22Rv1 (cell line): ENCODE data around the gene C4orf50.

ENCODE experiments used
- H3K27ac ChIP-seq: fragments of 450-650 bp; 2 replicates; pipeline ENCODE4 v1.5.1; 2017
- ZFX ChIP-seq: fragments of 450-650 bp; IDR thresholded peaks from 2 replicates; pipeline ENCODE4 v1.6.1; 2017; ENCODE audit warnings: antibody characterized with exemption, borderline replicate concordance
- TF ChIP-seq, protein P1 (sequence below): fragments of 450-650 bp; IDR thresholded peaks from 2 replicates; pipeline ENCODE4 v1.5.1; 2017; ENCODE audit warnings: mild to moderate bottlenecking

Gene C4orf50

DNA sequence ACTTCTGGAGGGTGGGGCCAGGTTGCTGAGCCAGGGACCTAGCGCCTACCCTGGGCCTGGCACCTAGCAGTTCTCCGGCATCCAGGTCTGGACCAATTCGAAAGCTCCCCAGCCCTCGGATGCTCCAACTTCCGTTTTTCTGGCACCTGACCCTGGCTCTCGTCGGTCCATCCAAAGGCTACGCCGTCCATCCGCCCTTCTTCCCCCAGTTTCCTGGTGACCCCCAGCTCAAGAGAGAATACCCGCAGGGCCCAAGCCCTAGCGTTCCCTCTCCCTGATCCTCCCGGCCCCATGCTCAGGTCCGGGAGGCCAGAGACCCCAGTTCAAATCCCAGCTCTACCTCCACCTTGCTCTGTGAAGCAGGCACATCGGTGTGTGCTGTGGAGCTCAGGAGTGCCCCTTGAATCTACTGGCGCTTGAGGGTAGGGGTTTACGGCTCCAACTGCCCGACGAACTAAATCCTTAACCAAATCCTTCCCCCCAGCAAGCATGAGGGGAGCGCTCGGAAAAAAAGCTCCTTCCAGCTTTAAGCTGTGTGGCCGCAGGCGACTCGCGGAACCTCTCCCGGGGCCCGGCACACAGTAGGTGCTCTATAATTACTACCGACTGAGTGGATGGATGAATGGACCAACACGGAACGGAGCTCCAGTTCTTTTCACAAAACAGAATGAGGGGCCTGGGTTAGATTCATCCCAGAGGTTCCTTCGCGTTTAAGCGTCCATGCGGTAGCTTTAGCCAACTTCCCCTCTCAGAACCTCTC is 126.5 kb downstream of the C4orf50 start:
- H3K27ac ChIP-seq, result no peak overlapping the region
- TF ChIP-seq ZFX, result no peak
- TF ChIP-seq, protein P1, sequence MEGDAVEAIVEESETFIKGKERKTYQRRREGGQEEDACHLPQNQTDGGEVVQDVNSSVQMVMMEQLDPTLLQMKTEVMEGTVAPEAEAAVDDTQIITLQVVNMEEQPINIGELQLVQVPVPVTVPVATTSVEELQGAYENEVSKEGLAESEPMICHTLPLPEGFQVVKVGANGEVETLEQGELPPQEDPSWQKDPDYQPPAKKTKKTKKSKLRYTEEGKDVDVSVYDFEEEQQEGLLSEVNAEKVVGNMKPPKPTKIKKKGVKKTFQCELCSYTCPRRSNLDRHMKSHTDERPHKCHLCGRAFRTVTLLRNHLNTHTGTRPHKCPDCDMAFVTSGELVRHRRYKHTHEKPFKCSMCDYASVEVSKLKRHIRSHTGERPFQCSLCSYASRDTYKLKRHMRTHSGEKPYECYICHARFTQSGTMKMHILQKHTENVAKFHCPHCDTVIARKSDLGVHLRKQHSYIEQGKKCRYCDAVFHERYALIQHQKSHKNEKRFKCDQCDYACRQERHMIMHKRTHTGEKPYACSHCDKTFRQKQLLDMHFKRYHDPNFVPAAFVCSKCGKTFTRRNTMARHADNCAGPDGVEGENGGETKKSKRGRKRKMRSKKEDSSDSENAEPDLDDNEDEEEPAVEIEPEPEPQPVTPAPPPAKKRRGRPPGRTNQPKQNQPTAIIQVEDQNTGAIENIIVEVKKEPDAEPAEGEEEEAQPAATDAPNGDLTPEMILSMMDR, result no peak

DNA sequence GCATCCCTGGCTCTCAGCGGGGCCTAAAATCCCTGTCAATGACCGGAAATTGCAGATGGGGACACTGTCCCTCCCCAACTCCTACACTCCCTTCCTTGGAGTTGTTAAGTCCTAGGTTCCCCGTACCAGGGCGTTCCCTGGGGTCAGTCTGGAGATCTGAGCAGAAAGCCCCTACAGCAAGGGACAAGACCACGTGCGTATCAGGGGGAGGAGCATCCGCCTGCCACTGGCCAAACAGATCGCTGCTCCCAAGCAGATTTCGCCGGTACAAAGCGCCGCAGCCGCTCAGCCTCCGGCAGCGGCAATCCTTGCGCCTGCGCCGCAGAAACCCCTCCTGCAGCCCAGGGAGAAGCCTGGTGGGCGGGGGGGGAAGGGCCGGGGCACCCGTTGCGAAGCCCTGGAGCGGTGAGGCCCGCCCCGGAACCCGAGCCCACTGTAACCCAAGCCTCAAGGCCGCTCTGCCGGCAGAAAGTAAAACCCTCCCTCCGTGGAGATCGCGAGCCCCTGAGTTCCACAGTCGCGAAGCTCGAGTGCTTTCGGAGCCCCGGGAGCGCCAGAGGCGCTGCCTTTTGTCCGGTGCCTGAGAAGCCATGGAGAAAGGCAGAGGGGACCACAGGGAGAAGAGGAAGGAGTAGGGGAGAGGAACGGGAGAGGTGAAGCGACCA is 128.0 kb downstream of the C4orf50 start:
- no peak overlapping the region for H3K27ac ChIP-seq
- TF ChIP-seq, protein P1, result no peak
- no peak for TF ChIP-seq ZFX

DNA sequence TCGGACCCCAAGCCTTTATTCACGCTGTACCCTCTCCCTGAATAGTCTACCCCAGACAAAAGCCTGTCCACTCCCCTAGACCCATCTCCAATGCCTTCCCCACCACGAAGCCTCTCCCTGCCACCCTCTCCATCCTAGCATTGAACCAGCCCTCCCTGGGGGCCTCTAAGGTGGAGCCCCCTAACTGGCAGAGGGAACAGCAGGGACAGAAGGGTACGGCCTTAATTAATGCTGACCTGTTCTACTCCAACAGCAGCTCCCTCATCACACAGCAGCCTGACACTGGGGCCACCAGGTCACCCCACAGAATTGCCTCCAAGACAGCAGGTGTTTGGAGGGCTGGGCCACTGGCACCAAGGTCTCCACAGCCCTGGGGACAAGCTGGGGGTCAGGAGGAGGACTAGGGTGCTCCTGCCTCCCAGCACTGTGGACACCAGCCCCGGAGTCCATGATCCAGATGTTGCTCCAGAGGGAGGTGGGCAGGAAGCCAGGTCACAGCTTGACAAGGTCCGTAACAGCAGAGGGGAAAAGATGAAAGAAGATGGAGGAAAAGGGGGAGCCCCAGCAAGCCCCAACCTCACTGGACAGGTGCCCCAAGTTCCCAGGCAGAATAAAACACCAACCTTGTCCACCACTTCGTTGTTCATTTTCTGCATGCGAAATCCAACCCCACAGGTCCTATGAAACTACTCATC is 129.1 kb downstream of the C4orf50 start:
- TF ChIP-seq, protein P1, result no peak
- no peak for TF ChIP-seq ZFX
- no peak overlapping the region for H3K27ac ChIP-seq

DNA sequence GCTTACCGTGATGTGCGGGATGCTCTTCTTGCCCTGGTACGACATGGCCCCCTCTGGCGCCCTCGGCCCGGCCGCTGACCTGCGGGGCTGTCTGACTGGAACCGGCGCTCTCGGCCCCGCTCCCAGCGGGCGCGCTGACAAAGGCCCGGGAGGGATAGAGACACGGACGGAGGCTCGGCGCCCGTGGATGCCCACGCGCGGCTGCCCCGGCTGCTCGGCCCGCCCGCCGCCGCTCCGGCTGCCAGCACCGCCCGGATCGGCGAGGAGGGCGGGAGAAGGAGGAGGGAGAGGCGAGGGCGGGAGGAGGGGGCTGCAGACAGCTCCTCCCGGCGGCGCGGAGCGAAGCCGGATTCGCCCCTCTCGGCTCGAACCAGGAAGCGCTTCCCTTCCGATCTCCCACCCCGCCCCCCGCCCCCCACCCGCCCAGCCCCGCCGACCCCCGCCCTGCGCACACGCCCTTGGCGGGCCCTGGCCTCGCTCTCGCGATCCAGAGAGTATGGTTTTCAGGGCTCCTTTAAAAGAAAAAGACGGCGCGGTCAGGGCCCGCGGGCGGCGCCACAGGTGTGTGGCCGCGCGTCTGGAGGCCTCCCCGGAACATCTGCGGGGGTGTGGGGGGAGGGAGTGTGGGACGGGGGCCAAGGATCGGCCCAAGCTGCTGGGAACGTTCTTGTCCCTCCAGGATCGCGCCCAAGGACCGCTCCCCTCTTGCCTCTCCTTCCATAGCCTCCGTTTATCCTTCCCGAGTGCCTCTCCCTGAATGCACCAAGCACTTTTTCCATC is 129.8 kb downstream of the C4orf50 start:
- TF ChIP-seq, protein P1, result no peak
- TF ChIP-seq ZFX, result no peak
- no peak overlapping the region for H3K27ac ChIP-seq

DNA sequence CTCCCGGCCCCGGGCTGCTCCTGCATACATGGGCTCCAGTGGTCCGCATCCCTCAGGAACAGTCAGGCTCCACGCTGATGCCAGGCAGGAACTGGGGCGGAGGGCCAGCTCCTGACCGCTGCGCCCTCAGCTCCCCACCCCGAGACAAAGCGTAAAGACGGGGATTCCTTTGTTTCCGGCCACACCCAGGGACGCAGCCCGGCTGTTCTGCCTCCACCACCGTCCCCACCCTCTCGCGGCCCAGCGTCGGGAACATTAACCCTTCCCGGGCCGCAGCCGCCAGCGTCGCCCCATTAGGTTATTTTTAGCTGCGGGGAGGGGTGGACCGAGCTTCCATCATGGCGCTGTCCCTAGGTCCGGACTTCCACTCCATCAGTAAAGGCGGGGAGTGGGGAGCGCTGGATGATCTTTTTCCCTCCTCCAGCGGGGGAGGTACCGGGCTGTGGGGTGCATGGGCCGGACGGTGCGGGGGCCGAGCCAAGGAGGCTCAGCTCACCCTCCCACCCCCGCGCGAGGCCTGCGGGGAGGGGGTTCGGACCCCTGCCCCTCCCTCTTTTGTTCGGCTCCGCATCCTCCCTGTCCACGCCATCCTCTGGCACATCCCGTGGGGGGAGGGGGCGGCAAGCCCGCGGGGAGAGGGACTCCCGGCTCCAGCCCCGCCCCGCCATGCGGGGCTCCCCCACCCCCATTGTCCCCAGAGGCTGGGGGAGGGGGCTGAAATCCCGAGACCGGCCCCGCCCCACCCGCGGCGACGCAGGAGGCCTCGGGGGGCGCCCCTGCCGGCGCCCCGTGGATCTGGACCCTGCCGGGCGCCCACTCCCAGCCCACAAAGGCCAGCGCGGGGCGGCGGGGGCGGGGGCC is 130.6 kb downstream of the C4orf50 start:
- no peak for TF ChIP-seq ZFX
- TF ChIP-seq, protein P1, result no peak
- no peak overlapping the region for H3K27ac ChIP-seq

DNA sequence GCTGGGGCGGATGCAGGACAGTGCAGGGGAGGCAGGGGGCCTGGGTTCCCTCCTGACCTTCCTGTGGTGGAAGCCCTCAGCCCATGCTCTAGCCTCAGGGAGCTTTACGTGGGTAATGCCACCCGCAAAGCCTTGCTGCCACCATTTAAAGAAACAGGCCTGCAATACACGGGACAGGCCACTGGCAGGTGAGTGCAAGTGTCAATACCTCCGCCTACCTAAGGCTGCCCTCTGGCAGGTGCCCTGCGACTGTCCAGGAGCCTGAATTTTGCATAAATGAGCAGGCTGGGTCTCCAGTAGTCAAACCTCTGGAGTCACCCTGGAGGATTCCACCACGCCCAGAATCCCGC is 131.2 kb downstream of the C4orf50 start:
- H3K27ac ChIP-seq, result no peak overlapping the region
- TF ChIP-seq ZFX, result no peak
- TF ChIP-seq, protein P1, result no peak
